GM12872 (cell line): ENCODE measurements around the gene HDAC4.

Experiments
- CTCF ChIP-seq: IDR thresholded peaks from 3 replicates; pipeline ENCODE4 v1.5.1; 2011; ENCODE audit warnings: low read depth, mild to moderate bottlenecking, low read length, moderate library complexity; ENCODE audit not compliant: insufficient read depth

Gene HDAC4

GRCh38 chr2:239282448-239283287 lies 118.2 kb downstream of the HDAC4 start:
- no peak for TF ChIP-seq CTCF

- TF ChIP-seq CTCF, result no peak
Observed at GRCh38 chr2:239279508-239280295, 121.1 kb downstream of the HDAC4 start.

DNA sequence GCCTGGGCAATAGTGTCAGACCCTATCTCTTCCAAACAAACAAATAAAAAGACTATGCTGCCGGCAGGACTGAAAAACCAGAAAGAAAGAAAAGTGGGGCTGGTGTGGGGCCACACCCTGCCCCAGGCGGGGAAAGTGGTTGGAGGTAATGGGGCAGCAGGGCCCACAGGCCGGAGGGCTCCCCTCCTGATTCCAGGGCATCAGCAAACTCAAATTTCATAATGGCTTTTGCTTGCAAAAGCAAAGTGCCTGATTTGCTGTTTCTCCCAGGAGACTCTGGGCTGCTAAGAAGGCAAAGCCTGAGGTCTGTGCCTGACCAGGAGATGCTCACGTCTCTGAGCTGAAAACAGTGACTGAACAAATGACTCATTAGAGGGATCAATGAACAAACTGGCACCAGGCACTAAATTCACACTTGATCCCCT lies 121.9 kb downstream of the HDAC4 start:
- TF ChIP-seq CTCF, result no peak

- no peak for TF ChIP-seq CTCF
Observed at GRCh38 chr2:239278361-239278760, 122.5 kb downstream of the HDAC4 start.

GRCh38 chr2:239277401-239278085 lies 123.3 kb downstream of the HDAC4 start:
- TF ChIP-seq CTCF, result no peak

DNA sequence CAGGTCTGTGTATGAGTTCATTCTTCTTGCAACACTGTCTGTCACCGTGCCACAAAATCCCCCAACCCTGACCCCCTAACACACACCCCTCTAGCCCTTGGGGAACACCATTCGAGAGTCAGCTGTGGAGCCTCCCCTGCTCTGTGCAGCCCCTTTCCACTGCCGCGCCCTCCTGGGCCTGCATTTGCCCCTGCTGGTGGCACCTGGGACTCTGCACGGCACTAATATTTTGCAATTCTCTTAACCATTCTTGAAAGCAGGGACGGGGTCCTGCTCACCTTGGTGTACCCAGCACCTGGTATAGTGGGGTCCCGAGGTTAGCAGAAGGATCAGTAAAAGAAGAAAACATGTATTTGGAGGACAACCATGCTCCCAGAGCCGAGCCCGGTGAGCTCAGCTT lies 124.0 kb downstream of the HDAC4 start:
- TF ChIP-seq CTCF, result no peak
